Colonic mucosa (tissue), 4 donors: ENCODE data around the gene AFG3L2. TPM values are rescaled to one million over a fixed set of nuclear protein-coding genes. Genes with fewer than 3 reads are reported as not detected.

Experiments used
- DNase-seq: peaks from one replicate; pipeline ENCODE4 v3.0.0-alpha.2; 2020
- H3K27ac ChIP-seq: fragments of 200-600 bp; one replicate; pipeline ENCODE4 v1.8.0; 2021
- H3K27me3 ChIP-seq: fragments of 200-600 bp; one replicate; pipeline ENCODE4 v1.8.0; 2021
- H3K36me3 ChIP-seq: fragments of 200-600 bp; one replicate; pipeline ENCODE4 v1.8.0; 2021
- H3K4me1 ChIP-seq: fragments of 200-600 bp; one replicate; pipeline ENCODE4 v1.8.0; 2021; ENCODE audit warnings: mild to moderate bottlenecking
- H3K4me3 ChIP-seq: fragments of 200-600 bp; one replicate; pipeline ENCODE4 v1.8.0; 2021
- H3K9ac ChIP-seq, 2 donors: one replicate each; pipeline ENCODE4 v1.7.0; 2013; ENCODE audit warnings: control low read depth in 2 of 2, low read depth in 2 of 2, low read length in 2 of 2
- H3K9me3 ChIP-seq: fragments of 200-600 bp; one replicate; pipeline ENCODE4 v1.8.0; 2021
- CTCF ChIP-seq: fragments of 200-600 bp; IDR thresholded peaks from one replicate; pipeline ENCODE4 v1.8.0; 2022; ENCODE audit warnings: antibody characterized with exemption, mild to moderate bottlenecking
- intact Hi-C: fragments of 100-400 bp; cut with DNase I; formaldehyde crosslinking; loops from one replicate; pipeline ENCODE4 v1.14.1; 2022
- total RNA-seq, 2 donors: library from RNA; stranded (reverse); fragmentation: NEBNext Ultra II Directional in 1 of 2; extraction: Animal tissue kit (Norgen Biotek cat#: 25700) in 1 of 2; gene quantifications; one replicate each; pipeline ENCODE4 v1.2.1, GENCODE V29; 2021
- donor health status: healthy.
- donor health status: DM: no; HTN: no; CAD: no.
- donor health status: DM: no; HTN: no; CAD: no.

AFG3L2 gene
- total RNA-seq, 2 donors from 2014 or later: 94.3 to 112 TPM

DNA sequence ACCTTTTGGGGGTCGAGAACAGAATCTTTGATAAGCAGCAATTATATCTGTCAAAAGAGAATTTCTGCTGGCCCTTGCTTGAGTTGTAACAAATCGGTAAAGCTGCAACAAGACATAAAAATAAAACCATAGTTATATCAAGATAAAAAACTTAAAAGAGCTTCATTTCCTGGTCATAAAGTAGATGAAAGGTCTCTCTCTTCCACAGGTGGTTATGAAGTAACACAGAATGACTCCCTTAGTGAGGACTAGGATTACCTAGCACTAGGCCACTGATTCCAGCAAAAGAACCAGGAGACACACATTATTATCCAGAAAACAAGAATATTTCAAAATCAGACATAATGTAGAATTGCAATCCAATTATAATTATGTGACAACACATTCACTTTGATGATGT is 5.4 kb downstream of the AFG3L2 start:
- Histone ChIP-seq H3K27me3 (no peaks in the 10 kb centered on the region), H3K9me3 (no peaks in the 10 kb centered on the region), H3K9ac (peak overlapping the region in 1 of 2 donors; percentile 51), H3K4me1 (peaks cover 26% of the 10 kb centered on the region), H3K36me3 (no peaks in the 10 kb centered on the region), H3K27ac (peak overlapping the region; percentile 61), H3K4me3 (no peak overlapping the region)
- TF ChIP-seq CTCF: no peak
- DNase-seq: no peak
- intact Hi-C loops: loop anchor here (10.0 kb wide), 1 partner anchor 47 kb away; no protein-coding TSS in a partner anchor

GRCh38 chr18:12369211-12369610 is 7.8 kb downstream of the AFG3L2 start:
- intact Hi-C loops: no loop called here
- no peaks in the 10 kb centered on the region for H3K36me3 ChIP-seq
- no peaks in the 10 kb centered on the region for H3K9me3 ChIP-seq
- TF ChIP-seq CTCF: no peak
- no peak overlapping the region for H3K4me3 ChIP-seq
- H3K9ac ChIP-seq: no peak overlapping the region
- H3K4me1 ChIP-seq: peaks cover 18% of the 10 kb centered on the region
- H3K27ac ChIP-seq: no peak overlapping the region
- DNase-seq: no peak
- no peaks in the 10 kb centered on the region for H3K27me3 ChIP-seq

- intact Hi-C loops: no loop called here
- Histone ChIP-seq H3K4me1 (peaks cover 5% of the 10 kb centered on the region), H3K27ac (peak overlapping the region; percentile 2), H3K4me3 (no peak overlapping the region), H3K27me3 (no peaks in the 10 kb centered on the region), H3K9me3 (no peaks in the 10 kb centered on the region), H3K9ac (no peak overlapping the region), H3K36me3 (no peaks in the 10 kb centered on the region)
- TF ChIP-seq CTCF: no peak
- no peak for DNase-seq
Measured at GRCh38 chr18:12366784-12367183, 10.2 kb downstream of the AFG3L2 start.

GRCh38 chr18:12366379-12366778 is 10.6 kb downstream of the AFG3L2 start:
- no peak overlapping the region for H3K4me3 ChIP-seq
- H3K27me3 ChIP-seq: no peaks in the 10 kb centered on the region
- intact Hi-C loops: no loop called here
- H3K9me3 ChIP-seq: no peaks in the 10 kb centered on the region
- peak overlapping the region; percentile 2 for H3K27ac ChIP-seq
- no peak for DNase-seq
- H3K36me3 ChIP-seq: no peaks in the 10 kb centered on the region
- H3K9ac ChIP-seq: no peak overlapping the region
- TF ChIP-seq CTCF: no peak
- H3K4me1 ChIP-seq: peaks cover 4% of the 10 kb centered on the region

GRCh38 chr18:12362473-12363174 is 14.4 kb downstream of the AFG3L2 start:
- no peak for DNase-seq
- H3K36me3 ChIP-seq: peaks cover 13% of the 10 kb centered on the region
- H3K4me3 ChIP-seq: no peak overlapping the region
- intact Hi-C loops: no loop called here
- H3K27ac ChIP-seq: no peak overlapping the region
- H3K9ac ChIP-seq: no peak overlapping the region
- no peak for TF ChIP-seq CTCF
- H3K9me3 ChIP-seq: no peaks in the 10 kb centered on the region
- H3K4me1 ChIP-seq: peaks cover 4% of the 10 kb centered on the region
- no peaks in the 10 kb centered on the region for H3K27me3 ChIP-seq
